T-cell (primary cell): ENCODE data around the gene S100A5. TPM values are rescaled to one million over a fixed set of nuclear protein-coding genes. Genes with fewer than 3 reads are reported as not detected.

Experiments used
- ATAC-seq, 4 experiments: fragments of 200-7000 bp in 3 of 4; fragments of 150-1000 bp in 1 of 4; cut with Tn5 transposase; replicated peaks in 1 of 4; 1 replicate in 3 of 4; 2 replicates in 1 of 4; pipeline ENCODE4 v1.10.0; 2021; ENCODE audit warnings: moderate library complexity in 3 of 4, mild to moderate bottlenecking in 2 of 4, moderate number of reproducible peaks in 1 of 4
- CTCF ChIA-PET, 2 donors: fragments of 300-600 bp; sonication (Branson Sonifier 250); formaldehyde crosslinking; loops; one replicate each; lab custom pipeline; 2022; ENCODE audit warnings: antibody characterized with exemption in 2 of 2; lab: Charles Lee
- POLR2A ChIA-PET, 2 donors: fragments of 300-600 bp; sonication (Branson Sonifier 250); formaldehyde crosslinking; loops; one replicate each; lab custom pipeline; 2022; ENCODE audit warnings: antibody characterized with exemption in 2 of 2; lab: Charles Lee
- DNase-seq, 35 experiments: peaks; one replicate each; pipeline versions ENCODE4 v3.0.0 to v3.0.0-alpha.2; 2013 to 2023
- H3K27ac ChIP-seq: one replicate; pipeline ENCODE4 v1.5.1; 2013; ENCODE audit warnings: low read length
- H3K27me3 ChIP-seq, 2 experiments: replicated peaks in 1 of 2; 1 replicate in 1 of 2; 2 replicates in 1 of 2; pipeline versions ENCODE4 v1.6.1 to v1.7.0; 2013; ENCODE audit warnings: low read length in 1 of 2, mixed read lengths in 1 of 2; ENCODE audit not compliant: control insufficient read depth in 2 of 2, insufficient read depth in 2 of 2; ENCODE audit errors: extremely low read depth in 1 of 2
- H3K36me3 ChIP-seq, 2 donors: 1 replicate in 1 of 2; 2 replicates in 1 of 2; pipeline versions ENCODE4 v1.6.1 to v1.7.0; 2013; ENCODE audit warnings: low read length in 1 of 2; ENCODE audit not compliant: control insufficient read depth in 2 of 2, insufficient read depth in 1 of 2; ENCODE audit errors: extremely low read depth in 1 of 2
- H3K4me1 ChIP-seq, 2 experiments: 1 replicate in 1 of 2; 2 replicates in 1 of 2; pipeline versions ENCODE4 v1.6.1 to v1.7.0; 2013; ENCODE audit warnings: low read length in 2 of 2, mixed read lengths in 1 of 2; ENCODE audit not compliant: insufficient read depth in 2 of 2, control insufficient read depth in 1 of 2; ENCODE audit errors: extremely low read depth in 1 of 2
- H3K4me3 ChIP-seq, 2 donors: 1 replicate in 1 of 2; 2 replicates in 1 of 2; pipeline versions ENCODE4 v1.5.1 to v1.7.0; 2013; ENCODE audit warnings: mild to moderate bottlenecking in 2 of 2, low read length in 1 of 2, moderate library complexity in 1 of 2; ENCODE audit not compliant: control insufficient read depth in 1 of 2; ENCODE audit errors: extremely low read depth in 1 of 2
- H3K9me3 ChIP-seq: 2 replicates; pipeline ENCODE4 v1.7.0; 2013
- H3K27ac Mint-ChIP-seq, 2 donors: one replicate each; pipeline ENCODE4 v1.8.0; 2020 to 2021; ENCODE audit warnings: mild to moderate bottlenecking in 2 of 2, mixed read lengths in 2 of 2
- H3K27me3 Mint-ChIP-seq, 2 donors: one replicate each; pipeline ENCODE4 v1.8.0; 2021 to 2022; ENCODE audit warnings: mixed read lengths in 2 of 2
- H3K36me3 Mint-ChIP-seq: one replicate; pipeline ENCODE4 v1.8.0; 2021; ENCODE audit warnings: mixed read lengths
- H3K4me1 Mint-ChIP-seq, 3 donors: one replicate each; pipeline ENCODE4 v1.8.0; 2020 to 2022; ENCODE audit warnings: mixed read lengths in 3 of 3, mild to moderate bottlenecking in 1 of 3
- H3K4me3 Mint-ChIP-seq, 3 donors: one replicate each; pipeline ENCODE4 v1.8.0; 2020 to 2022; ENCODE audit warnings: mild to moderate bottlenecking in 3 of 3, mixed read lengths in 3 of 3, moderate library complexity in 3 of 3
- H3K9me3 Mint-ChIP-seq, 3 donors: one replicate each; pipeline ENCODE4 v1.8.0; 2020 to 2022; ENCODE audit warnings: mixed read lengths in 3 of 3
- WGBS: methylation state at CpG from one replicate; pipeline ENCODE4 v1.1.5; 2013; ENCODE audit warnings: missing lambda C conversion rate; ENCODE audit not compliant: insufficient coverage; 5-methylcytosine and 5-hydroxymethylcytosine counted together
- total RNA-seq, 35 experiments: library from RNA in 6 of 35; stranded (reverse) in 6 of 35; fragments of 120-200 nt in 1 of 35; gene quantifications; one replicate each; pipeline versions ENCODE4 v1.2.1 to v1.2.4 and lab custom pipeline; 2013 to 2026

S100A5 gene
- total RNA-seq, 5 donors from 2014 or later (not counting 1 experiment from before 2014, with no cell fraction given): 0.36 to 1.6 (median 1.2) TPM; not detected in 1

DNA sequence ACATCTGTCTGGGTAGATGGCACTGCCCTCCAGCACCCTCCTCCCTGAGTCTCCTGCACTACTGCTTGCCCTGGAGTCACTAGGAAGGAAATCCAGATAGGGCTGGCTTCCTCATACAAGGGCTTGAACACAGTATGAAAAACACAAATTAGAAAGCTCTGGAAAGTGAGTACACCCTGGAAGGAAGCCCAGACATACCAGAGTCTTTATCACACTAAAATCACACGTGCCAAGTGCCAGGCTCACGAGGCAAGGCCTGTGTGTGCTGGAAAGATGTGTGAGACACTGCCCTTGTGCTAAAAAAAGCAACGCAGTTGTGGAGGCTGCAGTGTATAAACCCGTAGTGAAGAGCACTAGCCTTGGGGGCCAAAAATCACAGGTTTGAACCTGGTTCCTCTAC lies 52.0 kb downstream of the S100A5 start:
- Histone ChIP-seq H3K27ac (no peak overlapping the region), H3K9me3 (no peaks in the 10 kb centered on the region), H3K4me1 (no peaks in the 10 kb centered on the region), H3K27me3 (peaks cover 0 to 43% of the 10 kb centered on the region in 2 experiments), H3K4me3 (no peak overlapping the region), H3K36me3 (no peaks in the 10 kb centered on the region)
- H3K36me3 Mint-ChIP-seq: no peaks in the 10 kb centered on the region
- ChIA-PET CTCF (interaction anchor here in 1 of 2 donors (1.0 kb wide), 1 partner anchor 13 kb away, joined by 6 read pairs; no protein-coding TSS in a partner anchor), POLR2A (no interaction called here)
- 17% methylated on average over 1 of the region's 4 CpGs for WGBS
- DNase-seq (no peak), ATAC-seq (no peak)
- no peak overlapping the region for H3K4me3 Mint-ChIP-seq
- H3K27me3 Mint-ChIP-seq: peaks cover 23 to 37% of the 10 kb centered on the region in 2 donors
- H3K27ac Mint-ChIP-seq: no peak overlapping the region
- H3K4me1 Mint-ChIP-seq: no peaks in the 10 kb centered on the region
- no peaks in the 10 kb centered on the region for H3K9me3 Mint-ChIP-seq

DNA sequence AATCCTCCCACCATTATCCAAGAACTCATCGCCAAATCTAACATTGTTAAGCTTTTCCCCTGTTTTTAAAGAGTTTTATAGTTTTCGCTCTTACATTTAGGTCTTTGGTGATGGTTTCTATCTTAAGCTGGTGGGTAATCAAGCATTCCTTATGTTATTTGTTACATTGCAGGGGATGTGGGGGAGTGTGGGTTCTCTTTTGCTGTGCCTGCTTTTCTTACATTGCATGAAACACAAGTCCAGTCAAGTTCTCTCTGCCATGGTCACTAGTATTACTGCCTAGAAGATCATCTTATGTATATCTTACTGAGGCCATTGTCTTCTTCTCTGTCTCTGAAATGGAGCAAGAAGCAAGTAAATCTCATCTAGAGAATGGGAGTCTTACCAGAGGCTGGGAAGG lies 53.0 kb downstream of the S100A5 start:
- POLR2A ChIA-PET: no interaction called here
- no peaks in the 10 kb centered on the region for H3K36me3 Mint-ChIP-seq
- H3K4me1 Mint-ChIP-seq: no peaks in the 10 kb centered on the region
- CTCF ChIA-PET: no interaction called here
- no peaks in the 10 kb centered on the region for H3K36me3 ChIP-seq
- ATAC-seq (no peak), DNase-seq (no peak)
- H3K9me3 Mint-ChIP-seq: no peaks in the 10 kb centered on the region
- peaks cover 0 to 44% of the 10 kb centered on the region in 2 experiments for H3K27me3 ChIP-seq
- peaks cover 30 to 42% of the 10 kb centered on the region in 2 donors for H3K27me3 Mint-ChIP-seq
- no peak overlapping the region for H3K27ac Mint-ChIP-seq
- H3K4me3 ChIP-seq: no peak overlapping the region
- H3K9me3 ChIP-seq: no peaks in the 10 kb centered on the region
- H3K4me3 Mint-ChIP-seq: no peak overlapping the region
- H3K27ac ChIP-seq: no peak overlapping the region
- no CpG with 5 or more reads among the region's 2 CpGs for WGBS
- H3K4me1 ChIP-seq: no peaks in the 10 kb centered on the region

Other genes with a start within 250 kb of the S100A5 start
- gene PGLYRP3, start 228.0 kb downstream of the S100A5 start, total RNA-seq: not detected
- gene PGLYRP4, start 192.1 kb downstream of the S100A5 start, total RNA-seq: not detected
- 10 to 100 TPM in 1 of 5 donors, 1 to 10 TPM in 2, under 1 TPM in 1, not detected in 1; 0.98 to 11.5 (median 2.5) TPM for gene S100A9, start 183.1 kb downstream of the S100A5 start, total RNA-seq
- 1 to 10 TPM in 1 of 5 donors, not detected in 4; 1.1 TPM for gene S100A12, start 165.3 kb downstream of the S100A5 start, total RNA-seq
- gene S100A8, start 149.9 kb downstream of the S100A5 start, total RNA-seq: 1 to 10 TPM in 2 of 5 donors, not detected in 3; 1.1 to 3.8 TPM
- not detected for gene S100A7A, start 124.4 kb downstream of the S100A5 start, total RNA-seq
- not detected for gene S100A7, start 80.3 kb downstream of the S100A5 start, total RNA-seq
- 100 to 1,000 TPM; 200 to 467 (median 400) TPM for gene S100A6, start 4.9 kb downstream of the S100A5 start, total RNA-seq
- 100 to 1,000 TPM; 297 to 698 (median 384) TPM for gene S100A4, start 4.9 kb upstream of the S100A5 start, total RNA-seq
- not detected for gene S100A3, start 8.3 kb upstream of the S100A5 start, total RNA-seq
- gene S100A2, start 24.9 kb upstream of the S100A5 start, total RNA-seq: under 1 TPM in 1 of 5 donors, not detected in 4; 0.66 TPM
- 1 to 10 TPM in 1 of 5 donors, under 1 TPM in 2, not detected in 2; 0.53 to 1.0 (median 0.82) TPM for gene S100A16, start 72.2 kb upstream of the S100A5 start, total RNA-seq
- gene S100A14, start 75.4 kb upstream of the S100A5 start, total RNA-seq: under 1 TPM in 3 of 5 donors, not detected in 2; 0.35 to 0.70 (median 0.43) TPM
- gene S100A13, start 86.6 kb upstream of the S100A5 start, total RNA-seq: 1 to 10 TPM; 4.0 to 5.3 (median 4.2) TPM
- not detected for gene S100A1, start 87.5 kb upstream of the S100A5 start, total RNA-seq
- gene CHTOP, start 93.1 kb upstream of the S100A5 start, total RNA-seq: 100 to 1,000 TPM in 3 of 5 donors, 10 to 100 TPM in 2; 76.7 to 131 (median 130) TPM
- 10 to 100 TPM; 16.1 to 29.8 (median 26.6) TPM for gene SNAPIN, start 117.8 kb upstream of the S100A5 start, total RNA-seq
- 100 to 1,000 TPM in 2 of 5 donors, 10 to 100 TPM in 3; 86.6 to 137 (median 90.0) TPM for gene ILF2, start 130.1 kb upstream of the S100A5 start, total RNA-seq
- under 1 TPM in 3 of 5 donors, not detected in 2; 0.23 to 0.44 (median 0.35) TPM for gene NPR1, start 137.8 kb upstream of the S100A5 start, total RNA-seq
- 10 to 100 TPM; 45.9 to 57.7 (median 48.5) TPM for gene INTS3, start 187.1 kb upstream of the S100A5 start, total RNA-seq
- gene SLC27A3, start 234.5 kb upstream of the S100A5 start, total RNA-seq: 10 to 100 TPM; 11.0 to 24.5 (median 18.9) TPM